Occipital lobe (tissue), 2 donors: ENCODE data around the gene HBP1. TPM values are rescaled to one million over a fixed set of nuclear protein-coding genes. Genes with fewer than 3 reads are reported as not detected.
"Not testable (repeated sequence)": the region's sequence is repeated elsewhere in the genome, so short reads cannot be mapped to it uniquely, and the experiment has no call there.

Experiments used
- DNase-seq: peaks from one replicate; lab custom pipeline; 2025; lab: John Stamatoyannopoulos, UW
- total RNA-seq: library from RNA; depleted of rRNA; stranded (reverse); fragments of >200 nt; gene quantifications from one replicate; pipeline ENCODE4 v1.2.3, GENCODE V29; 2014

HBP1 gene
- total RNA-seq, 1 donor from 2014 or later, result 78.6 TPM

DNA sequence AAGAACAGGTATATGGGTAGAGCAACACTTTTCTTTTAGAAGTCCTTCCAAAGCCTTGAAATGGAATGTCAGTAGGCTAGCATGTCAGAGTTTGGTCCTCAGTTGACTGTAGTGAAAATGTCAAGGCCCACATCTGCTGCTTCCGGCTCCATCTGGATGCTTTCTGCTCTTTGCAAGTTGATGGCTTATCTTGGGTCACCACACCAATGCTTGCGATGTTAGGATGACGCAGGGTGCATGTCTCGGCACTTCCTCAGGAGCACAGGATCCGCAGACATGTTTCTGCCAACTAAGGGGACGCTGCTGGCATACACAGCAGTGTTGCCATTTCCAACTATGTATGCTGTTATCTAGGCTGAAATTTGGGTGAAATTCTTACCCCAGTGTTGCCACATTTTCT is 14.0 kb upstream of the HBP1 start:
- DNase-seq, result no peak

DNA sequence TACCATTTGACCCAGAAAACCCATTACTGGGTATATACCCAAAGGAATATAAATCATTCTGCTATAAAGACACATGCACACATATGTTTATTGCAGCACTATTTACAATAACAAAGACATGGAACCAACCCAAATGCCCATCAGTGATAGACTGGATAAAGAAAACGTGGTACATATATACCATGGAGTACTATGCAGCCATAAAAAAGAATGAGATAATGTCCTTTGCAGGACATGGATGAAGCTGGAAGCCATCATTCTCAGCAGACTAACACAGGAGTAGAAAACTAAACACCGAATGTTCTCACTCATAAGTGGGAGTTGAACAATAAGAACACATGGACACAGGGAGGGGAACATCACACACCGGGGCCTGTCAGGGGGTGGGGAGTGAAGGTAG is 13.1 kb upstream of the HBP1 start:
- not testable (repeated sequence) for DNase-seq

DNA sequence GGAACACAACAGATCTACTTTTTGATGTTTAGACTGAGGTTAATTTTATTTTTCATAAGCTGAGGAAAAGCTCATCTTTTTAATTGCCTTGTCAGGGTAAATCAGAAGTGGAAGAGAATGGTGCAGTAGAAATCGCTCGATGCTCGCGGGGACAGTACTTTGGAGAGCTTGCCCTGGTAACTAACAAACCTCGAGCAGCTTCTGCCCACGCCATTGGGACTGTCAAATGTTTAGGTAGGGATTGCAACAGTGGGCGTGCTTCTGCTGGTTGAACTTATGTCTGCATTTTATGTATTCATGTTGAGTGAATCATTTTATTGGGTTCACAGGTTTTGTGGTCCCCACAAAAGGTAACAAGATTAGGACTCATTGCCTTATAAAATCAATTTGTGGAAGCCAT is 11.7 kb upstream of the HBP1 start:
- no peak for DNase-seq

DNA sequence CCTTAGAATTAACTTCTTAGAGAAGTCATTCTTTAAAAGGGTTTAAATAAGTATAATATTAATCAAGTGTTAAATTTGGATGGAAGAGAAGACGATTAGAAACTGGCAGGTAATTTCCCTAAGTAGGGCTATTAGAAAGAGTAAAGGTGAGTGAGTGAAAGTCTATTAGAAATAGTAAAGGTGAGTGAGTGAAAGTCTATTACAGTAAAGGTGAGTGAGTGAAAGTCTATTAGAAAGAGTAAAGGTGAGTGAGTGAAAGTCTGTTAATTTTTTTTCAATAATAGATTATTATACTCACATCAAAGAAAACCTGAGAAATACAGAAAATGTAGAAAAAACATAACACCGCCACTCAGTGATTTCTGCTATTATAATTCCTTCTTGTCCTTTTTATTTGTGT is 10.8 kb upstream of the HBP1 start:
- no peak for DNase-seq

DNA sequence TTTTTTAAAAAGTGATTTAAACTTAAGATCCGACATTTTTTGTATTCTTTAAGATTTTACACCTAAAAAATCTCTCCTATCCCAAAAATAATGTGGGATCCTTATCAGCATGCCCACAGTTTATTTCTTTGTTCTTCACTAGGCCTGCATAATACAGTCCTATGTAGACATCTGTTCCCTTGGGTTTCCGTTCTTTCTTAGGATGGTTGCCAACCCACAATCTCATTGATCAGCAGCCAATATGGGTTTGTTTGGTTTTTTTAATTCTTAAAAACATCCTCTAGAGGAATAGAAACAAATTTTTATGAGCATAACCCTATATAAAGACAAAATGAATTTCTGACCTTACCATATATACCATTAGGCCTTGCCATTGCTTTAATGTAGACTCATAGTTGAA is 8.4 kb upstream of the HBP1 start:
- DNase-seq, result no peak

DNA sequence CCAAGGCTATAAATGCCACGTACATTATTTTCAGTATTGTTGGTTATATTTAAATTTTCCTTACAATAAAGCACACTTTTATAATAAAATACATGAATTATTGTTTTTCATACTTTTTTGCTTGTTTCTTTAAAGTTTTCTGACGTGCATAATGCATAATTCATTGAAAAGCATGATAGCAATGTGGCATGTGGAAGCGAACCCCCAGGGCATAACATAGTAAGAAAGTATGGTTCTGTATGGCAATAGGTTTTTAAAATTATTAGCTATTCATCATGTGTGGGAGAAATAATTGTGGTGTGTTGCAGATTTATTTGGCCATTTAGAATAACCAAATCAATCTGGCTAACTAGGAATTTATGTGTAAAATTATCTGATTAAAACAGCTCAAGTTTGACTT is 7.4 kb upstream of the HBP1 start:
- DNase-seq, result no peak

DNA sequence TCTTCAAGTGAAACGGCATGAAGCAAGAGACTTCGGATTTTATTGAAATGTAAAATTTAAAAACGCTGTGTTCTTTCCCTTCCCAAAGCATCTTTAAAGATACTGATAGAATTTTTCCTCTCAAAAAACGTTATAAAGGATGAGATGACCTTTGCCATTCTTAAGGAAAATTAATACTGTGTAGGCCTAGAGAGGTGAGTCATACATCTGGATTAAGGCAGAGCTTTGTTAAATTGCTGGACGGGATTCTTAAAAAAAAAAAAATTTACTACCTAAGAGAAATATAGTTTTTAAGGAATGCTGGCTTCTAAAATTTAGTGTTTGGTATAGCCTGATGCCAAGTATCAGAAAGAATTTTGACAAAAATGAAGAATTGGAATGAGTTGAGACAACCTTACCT is 6.3 kb upstream of the HBP1 start:
- no peak for DNase-seq

DNA sequence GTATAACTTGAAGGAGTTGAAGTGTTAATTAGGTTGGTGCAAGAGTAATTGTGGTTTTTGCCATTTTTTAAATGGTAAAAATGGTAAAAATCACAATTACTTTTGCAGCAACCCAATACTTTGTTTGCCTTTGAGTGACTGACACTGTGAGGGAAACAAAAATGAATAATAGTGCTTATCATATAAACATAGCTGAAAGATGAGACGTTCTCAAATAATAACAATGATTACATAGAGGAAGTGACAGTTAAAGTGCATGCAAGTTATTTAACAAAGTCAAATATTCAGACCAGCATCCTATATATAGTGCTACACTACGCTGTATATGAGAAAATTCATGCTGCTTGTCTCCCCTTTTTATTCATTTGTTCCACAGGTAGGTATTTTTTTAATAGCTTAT is 4.7 kb upstream of the HBP1 start:
- DNase-seq, result no peak

DNA sequence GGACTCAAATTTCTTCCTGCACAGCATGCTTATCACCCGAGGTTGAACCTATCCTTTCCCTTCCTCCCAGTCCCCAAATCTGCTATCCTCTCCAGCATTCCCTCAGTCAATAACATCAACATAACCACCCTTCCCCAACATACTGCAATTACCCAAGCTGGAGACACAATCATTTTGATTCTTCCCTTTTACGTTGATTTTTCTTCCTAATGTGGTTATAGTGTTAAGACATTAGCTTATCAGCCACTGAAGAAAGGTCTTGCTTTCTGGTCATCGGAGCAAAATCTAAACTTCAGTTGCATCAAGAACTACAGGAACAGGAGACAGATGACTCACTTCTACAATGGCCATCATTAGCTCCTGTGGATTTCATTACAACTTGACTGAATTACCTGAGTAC is 3.5 kb upstream of the HBP1 start:
- DNase-seq, result no peak

DNA sequence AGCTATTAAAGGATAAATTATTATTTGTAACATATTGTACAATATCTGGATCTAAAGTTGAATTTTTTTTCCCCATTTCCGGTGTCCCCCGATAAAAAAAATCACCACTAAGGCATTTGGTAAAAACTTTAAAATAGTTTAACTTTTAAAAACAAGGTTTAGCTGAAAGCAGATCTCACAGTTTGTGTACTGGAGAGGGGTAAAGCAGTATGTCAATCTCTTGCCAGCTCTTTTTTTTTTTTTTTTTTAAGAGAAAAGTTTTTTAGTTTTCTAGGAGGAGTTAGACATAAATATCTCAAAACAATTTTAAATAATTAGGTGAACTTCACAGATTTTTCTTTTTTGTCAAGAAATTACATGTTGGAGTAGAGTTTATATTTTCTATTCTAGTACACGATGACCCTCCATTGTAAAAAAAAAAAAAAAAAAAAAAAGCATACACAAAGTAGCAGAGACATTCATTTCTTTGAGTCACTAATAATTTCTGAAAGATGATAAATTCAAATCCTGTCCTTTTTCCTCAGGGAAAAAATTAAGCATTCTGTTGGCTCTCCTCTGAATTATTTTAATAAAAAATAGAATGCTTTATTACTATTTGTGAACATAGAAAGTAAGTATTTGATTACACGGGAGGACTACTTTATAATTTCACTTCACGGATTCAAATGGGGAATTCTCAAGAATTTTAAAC is 1.9 kb upstream of the HBP1 start:
- DNase-seq, result no peak

DNA sequence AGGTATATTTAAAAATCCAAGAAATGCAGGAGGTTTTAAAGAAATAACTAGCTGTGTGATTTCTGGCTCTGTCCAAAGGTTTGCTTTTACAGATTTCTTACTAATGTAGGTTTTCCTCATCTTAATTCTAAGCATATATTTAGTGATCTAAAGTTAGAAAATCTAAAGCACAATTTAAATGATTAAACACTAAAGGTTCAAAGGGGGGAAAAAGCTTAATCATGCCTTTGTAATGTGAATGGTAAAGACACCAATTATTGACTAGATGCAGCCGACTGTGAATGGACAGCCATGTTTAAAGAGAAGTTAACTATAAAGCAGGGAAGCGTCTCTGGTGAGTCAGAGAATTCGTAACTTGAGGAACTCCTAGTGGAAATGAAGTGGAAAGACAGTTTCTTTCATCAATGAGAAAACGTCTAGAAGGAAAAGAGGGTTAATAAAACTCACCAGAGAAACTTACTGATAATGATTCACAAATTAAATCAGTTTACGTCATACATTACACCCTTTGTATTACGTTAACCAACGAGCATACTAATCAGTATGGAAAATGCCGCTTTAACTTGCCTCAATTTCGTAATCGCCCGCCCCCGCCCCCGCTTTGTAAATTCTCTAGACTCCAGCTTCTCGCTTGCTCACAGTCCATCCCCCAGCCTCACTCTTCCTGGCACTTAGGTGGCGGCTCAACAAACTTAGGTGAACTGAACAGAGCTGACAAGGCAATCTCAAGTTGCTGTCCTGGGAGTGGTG is 1.1 kb upstream of the HBP1 start:
- DNase-seq, result no peak

DNA sequence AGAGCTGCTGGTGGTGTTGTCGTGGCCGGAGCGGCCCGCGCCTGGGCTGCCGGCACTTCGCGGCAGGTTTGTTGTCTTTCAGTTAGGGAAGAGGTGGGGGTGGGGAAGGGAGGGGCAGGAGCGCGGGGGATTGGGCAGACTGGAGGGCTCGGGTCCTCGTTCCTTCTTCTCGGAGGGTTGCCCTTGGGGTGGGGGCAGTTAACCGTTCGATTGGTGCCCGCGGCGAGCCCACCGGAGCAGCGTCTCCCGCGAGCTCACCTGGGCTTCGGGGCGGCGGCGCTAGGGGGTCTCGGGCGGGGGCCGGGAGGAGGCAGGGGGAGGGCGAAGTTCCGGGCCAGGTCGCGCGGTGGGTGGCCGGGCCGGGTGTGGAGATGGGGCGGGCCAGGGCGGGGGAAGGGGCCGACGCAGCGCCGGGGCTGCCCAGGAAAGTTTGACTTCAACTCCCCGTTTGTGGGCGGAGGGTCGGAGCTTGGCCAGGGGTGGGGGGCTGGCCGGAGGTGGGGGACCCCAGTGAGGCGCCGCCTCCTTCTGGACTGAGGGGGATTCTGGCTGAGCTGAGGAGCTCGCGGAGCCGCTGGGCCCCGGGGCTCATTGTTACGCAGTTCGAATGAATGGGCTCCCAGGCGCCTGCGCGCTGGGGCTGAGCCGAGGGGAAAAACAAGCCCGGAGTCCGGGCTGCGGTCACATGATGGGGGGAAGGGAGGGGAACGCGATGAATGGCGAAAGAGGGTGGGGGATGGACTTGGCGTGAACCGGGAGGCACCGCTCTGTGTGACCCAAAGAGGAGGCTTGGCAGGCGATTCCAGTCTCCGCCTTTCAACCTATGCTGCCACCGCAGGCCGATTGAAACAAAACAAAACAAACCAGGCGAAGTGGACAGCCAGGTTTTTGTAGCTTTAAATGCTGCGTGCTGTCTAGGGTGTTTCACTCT is 582 bp downstream of the HBP1 start:
- DNase-seq, result peak; percentile 94

DNA sequence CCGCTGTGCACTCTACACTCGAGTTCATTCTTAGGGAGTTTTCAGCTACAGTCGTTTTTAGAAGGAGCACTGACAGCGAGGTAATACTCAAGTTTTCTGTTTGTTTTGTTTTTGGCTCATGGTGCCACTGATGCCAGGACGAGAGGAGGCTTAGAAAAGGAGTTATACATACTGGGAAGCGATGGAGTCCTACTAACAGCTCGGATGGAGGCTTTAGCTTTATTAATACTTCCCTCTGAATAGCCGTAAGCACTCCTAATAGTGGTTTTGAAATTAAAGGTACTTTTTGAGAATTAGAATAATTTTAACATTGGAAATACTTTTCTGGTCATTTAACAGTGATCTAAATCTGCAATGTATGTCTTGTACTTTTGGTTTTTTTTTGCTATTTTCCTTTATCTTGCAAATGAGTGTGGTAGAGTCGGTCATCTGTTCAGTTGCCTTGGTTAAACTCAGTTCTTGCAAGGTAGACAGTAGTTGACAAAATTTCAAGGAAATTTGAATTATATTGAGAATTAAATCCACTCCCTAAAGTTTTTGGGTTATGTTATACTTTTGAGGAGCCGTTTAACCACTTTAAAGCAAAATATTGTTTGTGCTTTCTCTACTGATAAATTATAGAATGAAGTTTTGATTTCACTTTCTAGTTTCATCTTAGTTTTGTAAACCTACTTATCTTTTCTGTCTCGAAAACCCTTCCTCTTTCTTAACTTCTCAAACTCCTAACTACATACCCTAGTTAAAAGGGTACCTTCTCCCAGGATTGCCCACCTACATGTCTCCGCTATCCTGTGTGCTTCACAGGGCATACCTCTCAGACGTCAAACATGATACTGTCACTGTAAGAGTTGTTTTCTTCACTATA is 1.5 kb downstream of the HBP1 start:
- DNase-seq, result no peak

DNA sequence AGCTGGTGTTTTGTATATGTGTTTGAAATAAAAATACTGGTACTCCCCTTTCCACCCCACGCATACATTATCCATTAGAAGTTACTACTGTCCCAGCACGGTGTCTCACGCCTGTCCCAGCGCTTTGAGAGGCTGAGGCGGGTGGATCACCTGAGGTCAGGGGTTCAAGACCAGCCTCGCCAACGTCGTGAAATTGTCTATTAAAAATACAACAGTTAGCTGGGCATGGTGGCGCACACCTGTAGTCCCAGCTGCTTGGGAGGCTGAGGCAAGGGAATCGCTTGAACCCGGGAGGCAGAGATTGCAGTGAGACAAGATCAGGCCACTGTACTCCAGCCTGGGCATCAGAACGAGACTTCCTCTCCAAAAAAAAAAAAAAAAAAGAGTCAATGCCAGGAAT is 2.7 kb downstream of the HBP1 start:
- DNase-seq, result no peak

DNA sequence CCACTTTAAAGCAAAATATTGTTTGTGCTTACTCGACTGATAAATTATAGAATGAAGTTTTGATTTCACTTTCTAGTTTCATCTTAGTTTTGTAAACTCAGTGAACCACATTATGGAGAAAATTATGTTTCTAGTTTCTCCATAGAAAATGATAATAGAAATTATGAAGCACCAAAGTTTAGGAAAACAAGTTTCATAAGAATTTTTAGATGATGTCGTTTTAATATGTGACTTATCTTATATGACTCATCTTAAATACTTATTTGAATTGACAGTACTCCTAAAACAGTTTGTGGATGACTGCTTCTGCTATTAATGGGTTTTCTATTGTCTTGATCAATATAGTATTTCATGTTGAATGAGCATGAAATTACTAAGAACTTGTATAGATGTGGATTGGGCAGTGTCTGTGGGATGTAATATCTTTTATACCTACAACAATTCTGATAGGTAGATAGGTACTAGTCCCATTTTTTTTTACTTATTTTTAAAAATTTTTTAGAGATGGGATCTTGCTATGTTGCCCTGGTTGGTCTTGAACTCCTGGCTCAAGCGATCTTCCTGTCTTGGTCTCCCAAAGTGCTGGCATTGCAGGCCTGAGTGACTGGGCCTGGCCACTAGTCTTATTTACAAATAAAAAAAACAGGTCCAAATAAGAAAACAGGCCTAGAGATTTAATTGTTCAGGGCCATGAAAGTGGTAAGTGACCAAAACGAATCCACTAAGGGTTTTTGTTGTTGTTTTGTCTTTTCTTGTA is 3.7 kb downstream of the HBP1 start:
- no peak for DNase-seq

DNA sequence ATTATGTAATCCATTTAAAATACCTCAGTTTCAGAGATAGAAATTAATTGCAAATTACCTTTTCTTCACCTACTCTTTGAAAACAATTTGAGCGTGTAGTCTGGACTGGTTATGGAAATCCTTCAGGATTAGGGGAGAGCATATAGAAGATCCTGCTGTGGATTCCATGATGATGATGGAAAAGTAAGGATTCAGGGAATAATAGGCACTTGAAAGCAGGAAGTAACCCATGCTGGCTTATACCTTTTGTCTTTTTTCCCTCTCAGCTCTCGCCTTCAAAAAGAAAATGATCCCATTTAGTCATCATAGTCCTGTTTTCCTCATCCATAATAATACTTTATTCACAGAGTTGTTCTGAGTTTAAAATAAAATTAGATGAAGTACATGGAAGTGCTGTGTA is 4.4 kb downstream of the HBP1 start:
- no peak for DNase-seq

DNA sequence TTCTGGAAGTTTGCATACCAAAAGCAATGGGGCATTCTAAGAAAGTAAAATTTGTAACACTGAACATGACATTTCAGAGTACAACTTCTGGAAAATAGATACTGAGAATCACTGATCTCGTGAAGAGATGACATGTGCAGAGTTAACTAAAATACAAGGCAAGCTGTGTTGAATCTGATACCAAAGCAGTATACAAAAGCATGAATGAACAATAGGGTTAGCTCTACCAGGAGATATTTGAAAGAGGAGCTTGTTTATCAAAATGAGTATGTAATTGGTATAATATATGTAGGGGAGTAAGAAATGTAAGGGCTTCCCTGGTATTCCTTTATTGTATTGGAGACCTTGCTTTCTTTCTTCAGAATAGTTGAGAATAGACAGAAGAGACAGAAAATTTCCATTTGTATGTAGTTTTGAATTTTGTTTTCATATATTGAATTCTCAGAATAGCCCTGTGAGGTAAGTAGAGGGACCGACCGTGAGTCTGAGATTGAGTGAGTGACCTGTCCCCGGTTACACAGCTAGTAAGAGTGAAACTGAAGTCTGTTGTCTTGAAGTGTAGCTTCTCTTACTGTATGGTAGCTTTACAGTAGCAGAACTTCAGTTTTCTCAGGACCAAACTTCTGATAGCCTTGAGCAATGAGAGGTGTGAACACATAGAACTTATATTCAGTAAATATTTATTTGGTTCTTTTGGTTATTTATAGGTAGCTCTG is 5.0 kb downstream of the HBP1 start:
- DNase-seq, result no peak

DNA sequence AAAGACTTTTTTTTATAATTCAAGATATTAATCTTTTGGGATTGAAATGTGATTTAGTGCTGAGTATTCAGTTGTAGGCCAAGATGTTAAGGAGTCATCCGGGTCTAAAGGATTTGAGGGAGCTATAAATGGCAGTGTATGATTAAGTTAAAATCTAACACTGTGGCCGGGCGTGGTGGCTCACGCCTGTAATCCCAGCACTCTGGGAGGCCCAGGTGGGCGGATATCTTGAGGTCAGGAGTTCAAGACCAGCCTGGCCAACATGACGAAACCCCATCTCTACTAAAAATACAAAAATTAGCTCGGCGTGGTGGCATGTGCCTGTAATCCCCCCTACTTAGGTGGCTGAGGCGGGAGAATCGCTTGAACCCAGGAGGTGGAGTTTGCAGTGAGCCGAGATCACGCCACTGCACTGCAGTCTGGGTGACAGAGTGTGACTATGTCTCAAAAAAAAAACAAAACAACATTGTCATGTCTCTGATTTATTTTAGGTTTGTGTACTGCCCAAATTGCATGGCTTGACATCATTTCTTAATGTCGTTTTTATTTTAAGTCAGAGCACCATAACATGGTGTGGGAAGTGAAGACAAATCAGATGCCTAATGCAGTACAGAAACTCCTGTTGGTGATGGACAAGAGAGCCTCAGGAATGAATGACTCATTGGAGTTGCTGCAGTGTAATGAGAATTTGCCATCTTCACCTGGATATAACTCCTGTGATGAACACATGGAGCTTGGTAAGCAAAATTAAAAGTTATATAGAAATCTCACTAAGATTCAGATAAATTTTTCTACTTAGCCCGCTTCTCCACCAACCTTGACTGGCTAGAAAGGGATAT is 10.7 kb downstream of the HBP1 start:
- DNase-seq, result no peak

DNA sequence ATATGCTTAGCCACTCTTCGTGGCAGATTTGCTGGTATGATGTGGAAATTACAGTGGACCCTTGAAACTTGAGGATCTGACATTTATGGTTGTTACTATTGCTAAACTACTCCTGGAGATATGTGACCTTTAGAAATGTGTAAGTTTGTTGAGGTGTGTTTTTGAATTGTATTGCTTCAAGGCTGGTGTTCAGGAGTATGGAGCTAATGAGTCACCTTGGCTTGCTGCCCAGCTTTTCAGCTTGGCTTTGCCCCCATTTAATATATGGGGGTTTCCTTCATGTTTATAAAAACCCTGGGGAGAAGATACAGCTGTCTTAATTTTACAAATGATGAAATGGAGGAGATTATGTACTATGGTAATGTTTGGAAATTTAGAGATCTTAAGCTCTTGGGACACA is 11.6 kb downstream of the HBP1 start:
- DNase-seq, result no peak
